ENCODE results near the gene VWA5A. TPM values are rescaled to one million over a fixed set of nuclear protein-coding genes. Genes with fewer than 3 reads are reported as not detected.

The VWA5A gene
- total RNA-seq, 1 experiment from 2014 or later, result 3.1 TPM

- no peaks in the 10 kb centered on the region for H3K27me3 ChIP-seq (ENCODE audit: control insufficient read depth, insufficient read depth, low read length)
- H3K27ac ChIP-seq (ENCODE audit: low read length), result no peak overlapping the region
- no peak for DNase-seq (ENCODE audit: low read depth, low spot score)
- no peaks in the 10 kb centered on the region for H3K36me3 ChIP-seq (ENCODE audit: control insufficient read depth, insufficient read depth, low read length)
- H3K9me3 ChIP-seq (ENCODE audit: control insufficient read depth, insufficient read depth, low read depth, low read length), result no peaks in the 10 kb centered on the region
- BruUV-seq (replicated peaks), result no TSS peak
- CTCF ChIA-PET, result no interaction called here
- intact Hi-C loops (cut with micrococcal nuclease; ENCODE audit: unreplicated experiment) (no loop called here), in situ Hi-C loops (cut with HindIII; ENCODE audit: low pct_unique_long_range_greater_than_20kb, low sequenced_read_pairs) (no loop called here)
- no peak overlapping the region for H3K4me3 ChIP-seq (ENCODE audit: low read depth in 2 of 2, low read length in 2 of 2)
- TF ChIP-seq POLR2AphosphoS5 (IDR thresholded peaks at IDR 0.05; ENCODE audit: low read depth, low read length), result no peak
- TF ChIP-seq TCF7L2 (IDR thresholded peaks at IDR 0.05; ENCODE audit: low read depth, low read length), result no peak
- no peak for TF ChIP-seq SIN3A (IDR thresholded peaks at IDR 0.05; ENCODE audit: borderline replicate concordance, insufficient read depth, low read depth, low read length)
- no peaks in the 10 kb centered on the region for H3K4me1 ChIP-seq (ENCODE audit: control insufficient read depth, insufficient read depth, low read length)
- no peak for ATAC-seq
- POLR2A ChIA-PET, result no interaction called here
Measured at GRCh38 chr11:124190298-124191139, 75.3 kb downstream of the VWA5A start.

DNA sequence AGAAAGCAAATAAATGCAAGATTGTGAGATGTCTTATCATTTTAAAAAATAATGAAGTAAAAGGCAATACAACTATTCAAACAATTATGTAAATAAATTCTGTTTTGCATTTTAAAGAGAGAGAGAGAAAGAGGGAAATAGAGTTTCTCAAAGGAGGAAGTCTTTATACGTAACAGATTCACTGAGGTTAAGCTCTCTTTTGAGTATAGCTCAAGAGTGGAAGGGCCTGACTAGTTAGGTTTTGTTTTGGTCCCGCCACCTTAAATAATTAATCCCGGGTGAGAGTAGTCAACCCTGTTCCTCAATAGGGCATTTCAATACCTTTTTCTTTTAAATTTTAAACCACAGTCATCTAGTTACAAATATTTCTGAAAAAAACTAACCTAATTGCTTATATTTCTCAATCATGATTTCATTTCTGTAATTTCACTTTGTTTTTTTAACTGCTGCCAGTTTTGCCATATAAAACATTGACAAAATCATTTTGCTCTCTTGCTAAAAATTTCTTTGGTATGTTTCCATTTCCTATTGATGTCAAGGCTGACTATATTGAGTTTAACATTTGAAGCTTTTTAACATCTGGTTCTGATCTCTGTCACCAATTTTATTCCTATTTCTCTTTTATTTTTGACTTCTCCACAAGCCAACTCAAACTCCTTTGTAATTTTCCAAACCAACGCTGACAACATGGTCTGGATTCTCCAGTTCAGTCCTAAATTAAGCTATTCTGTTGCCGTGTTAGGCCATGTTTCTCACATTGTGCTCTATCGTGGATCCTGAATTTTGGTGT is 78.2 kb downstream of the VWA5A start:
- CTCF ChIA-PET, result no interaction called here
- POLR2A ChIA-PET, result no interaction called here
- intact Hi-C loops (cut with micrococcal nuclease; ENCODE audit: unreplicated experiment) (loop anchor here (2.0 kb wide), 1 partner anchor 123 kb away; no protein-coding TSS in a partner anchor), in situ Hi-C loops (cut with HindIII; ENCODE audit: low pct_unique_long_range_greater_than_20kb, low sequenced_read_pairs) (no loop called here)
- ATAC-seq (no peak), DNase-seq (ENCODE audit: low read depth, low spot score) (no peak)
- Histone ChIP-seq H3K9me3 (ENCODE audit: control insufficient read depth, insufficient read depth, low read depth, low read length) (no peaks in the 10 kb centered on the region), H3K27me3 (ENCODE audit: control insufficient read depth, insufficient read depth, low read length) (no peaks in the 10 kb centered on the region), H3K27ac (ENCODE audit: low read length) (no peak overlapping the region), H3K36me3 (ENCODE audit: control insufficient read depth, insufficient read depth, low read length) (no peaks in the 10 kb centered on the region), H3K4me3 (ENCODE audit: low read depth in 2 of 2, low read length in 2 of 2) (no peak overlapping the region), H3K4me1 (ENCODE audit: control insufficient read depth, insufficient read depth, low read length) (no peaks in the 10 kb centered on the region)
- BruUV-seq (replicated peaks), result no TSS peak
- TF ChIP-seq POLR2AphosphoS5 (IDR thresholded peaks at IDR 0.05; ENCODE audit: low read depth, low read length), result no peak
- TF ChIP-seq, protein P1, sequence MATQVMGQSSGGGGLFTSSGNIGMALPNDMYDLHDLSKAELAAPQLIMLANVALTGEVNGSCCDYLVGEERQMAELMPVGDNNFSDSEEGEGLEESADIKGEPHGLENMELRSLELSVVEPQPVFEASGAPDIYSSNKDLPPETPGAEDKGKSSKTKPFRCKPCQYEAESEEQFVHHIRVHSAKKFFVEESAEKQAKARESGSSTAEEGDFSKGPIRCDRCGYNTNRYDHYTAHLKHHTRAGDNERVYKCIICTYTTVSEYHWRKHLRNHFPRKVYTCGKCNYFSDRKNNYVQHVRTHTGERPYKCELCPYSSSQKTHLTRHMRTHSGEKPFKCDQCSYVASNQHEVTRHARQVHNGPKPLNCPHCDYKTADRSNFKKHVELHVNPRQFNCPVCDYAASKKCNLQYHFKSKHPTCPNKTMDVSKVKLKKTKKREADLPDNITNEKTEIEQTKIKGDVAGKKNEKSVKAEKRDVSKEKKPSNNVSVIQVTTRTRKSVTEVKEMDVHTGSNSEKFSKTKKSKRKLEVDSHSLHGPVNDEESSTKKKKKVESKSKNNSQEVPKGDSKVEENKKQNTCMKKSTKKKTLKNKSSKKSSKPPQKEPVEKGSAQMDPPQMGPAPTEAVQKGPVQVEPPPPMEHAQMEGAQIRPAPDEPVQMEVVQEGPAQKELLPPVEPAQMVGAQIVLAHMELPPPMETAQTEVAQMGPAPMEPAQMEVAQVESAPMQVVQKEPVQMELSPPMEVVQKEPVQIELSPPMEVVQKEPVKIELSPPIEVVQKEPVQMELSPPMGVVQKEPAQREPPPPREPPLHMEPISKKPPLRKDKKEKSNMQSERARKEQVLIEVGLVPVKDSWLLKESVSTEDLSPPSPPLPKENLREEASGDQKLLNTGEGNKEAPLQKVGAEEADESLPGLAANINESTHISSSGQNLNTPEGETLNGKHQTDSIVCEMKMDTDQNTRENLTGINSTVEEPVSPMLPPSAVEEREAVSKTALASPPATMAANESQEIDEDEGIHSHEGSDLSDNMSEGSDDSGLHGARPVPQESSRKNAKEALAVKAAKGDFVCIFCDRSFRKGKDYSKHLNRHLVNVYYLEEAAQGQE (IDR thresholded peaks at IDR 0.05; ENCODE audit: insufficient read depth in 1 of 2, low read depth in 2 of 2, low read length in 1 of 2), result no peak
- TF ChIP-seq TCF7L2 (IDR thresholded peaks at IDR 0.05; ENCODE audit: low read depth, low read length), result no peak
- TF ChIP-seq, protein P2, sequence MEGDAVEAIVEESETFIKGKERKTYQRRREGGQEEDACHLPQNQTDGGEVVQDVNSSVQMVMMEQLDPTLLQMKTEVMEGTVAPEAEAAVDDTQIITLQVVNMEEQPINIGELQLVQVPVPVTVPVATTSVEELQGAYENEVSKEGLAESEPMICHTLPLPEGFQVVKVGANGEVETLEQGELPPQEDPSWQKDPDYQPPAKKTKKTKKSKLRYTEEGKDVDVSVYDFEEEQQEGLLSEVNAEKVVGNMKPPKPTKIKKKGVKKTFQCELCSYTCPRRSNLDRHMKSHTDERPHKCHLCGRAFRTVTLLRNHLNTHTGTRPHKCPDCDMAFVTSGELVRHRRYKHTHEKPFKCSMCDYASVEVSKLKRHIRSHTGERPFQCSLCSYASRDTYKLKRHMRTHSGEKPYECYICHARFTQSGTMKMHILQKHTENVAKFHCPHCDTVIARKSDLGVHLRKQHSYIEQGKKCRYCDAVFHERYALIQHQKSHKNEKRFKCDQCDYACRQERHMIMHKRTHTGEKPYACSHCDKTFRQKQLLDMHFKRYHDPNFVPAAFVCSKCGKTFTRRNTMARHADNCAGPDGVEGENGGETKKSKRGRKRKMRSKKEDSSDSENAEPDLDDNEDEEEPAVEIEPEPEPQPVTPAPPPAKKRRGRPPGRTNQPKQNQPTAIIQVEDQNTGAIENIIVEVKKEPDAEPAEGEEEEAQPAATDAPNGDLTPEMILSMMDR (IDR thresholded peaks at IDR 0.05), result no peak
- no peak for TF ChIP-seq SIN3A (IDR thresholded peaks at IDR 0.05; ENCODE audit: borderline replicate concordance, insufficient read depth, low read depth, low read length)

Measured in Panc1 (cell line).